Measurements from ENCODE around the gene DVL1.
"Not testable (repeated sequence)": the region's sequence is repeated elsewhere in the genome, so short reads cannot be mapped to it uniquely, and the experiment has no call there.

The DVL1 gene

DNA sequence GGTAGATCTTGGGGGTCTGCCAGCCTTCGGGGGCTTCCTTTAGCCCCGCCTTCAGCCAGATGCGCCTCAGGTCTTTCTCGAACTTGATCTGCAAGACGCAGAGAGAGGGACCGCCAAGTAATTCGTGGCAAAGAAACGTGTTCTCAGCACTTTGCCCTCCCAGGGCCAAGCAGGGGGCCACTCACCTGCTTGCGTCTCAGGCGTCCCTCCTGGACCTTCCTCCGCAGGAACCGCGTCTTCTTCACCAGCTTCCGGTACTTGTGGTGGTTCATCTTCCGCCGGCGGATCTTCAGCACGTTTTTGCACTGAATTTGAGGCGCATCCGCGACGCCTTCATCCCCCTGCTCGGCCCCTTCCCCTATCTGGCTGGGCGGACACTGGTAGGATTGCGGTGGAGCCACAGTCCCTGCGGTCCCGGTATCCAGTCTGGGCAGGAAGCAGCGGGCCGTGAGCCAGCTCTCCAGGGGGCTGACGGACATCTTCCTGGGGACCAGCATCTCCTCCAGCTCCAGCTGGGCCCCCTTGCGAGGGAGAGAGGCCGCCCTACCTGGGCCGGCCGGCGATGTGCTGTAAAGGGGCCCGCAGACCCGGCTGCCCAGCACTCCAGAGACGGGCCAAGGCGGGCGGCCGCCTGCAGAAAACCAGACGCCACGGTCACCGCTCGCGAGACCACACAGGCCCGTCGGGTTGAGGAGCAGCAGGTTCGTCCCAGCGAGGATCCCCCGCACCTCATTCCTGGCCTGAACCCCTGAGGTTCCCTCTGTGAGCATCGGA, 24.8 kb upstream of the DVL1 start:
- no peak for DNase-seq (ENCODE audit: low read depth in 2 of 2)

GRCh38 chr1:1373051-1373814, 24.0 kb upstream of the DVL1 start:
- no peak for DNase-seq (ENCODE audit: low read depth in 2 of 2)

- DNase-seq (ENCODE audit: low read depth in 2 of 2) = peak; percentile 71 to 80
These were observed 22.8 kb upstream of the DVL1 start for GRCh38 chr1:1371746-1372711.

- peak in 1 of 2 donors; percentile 33 for DNase-seq (ENCODE audit: low read depth in 2 of 2)
These were observed 22.1 kb upstream of the DVL1 start for GRCh38 chr1:1371364-1371745.

DNA sequence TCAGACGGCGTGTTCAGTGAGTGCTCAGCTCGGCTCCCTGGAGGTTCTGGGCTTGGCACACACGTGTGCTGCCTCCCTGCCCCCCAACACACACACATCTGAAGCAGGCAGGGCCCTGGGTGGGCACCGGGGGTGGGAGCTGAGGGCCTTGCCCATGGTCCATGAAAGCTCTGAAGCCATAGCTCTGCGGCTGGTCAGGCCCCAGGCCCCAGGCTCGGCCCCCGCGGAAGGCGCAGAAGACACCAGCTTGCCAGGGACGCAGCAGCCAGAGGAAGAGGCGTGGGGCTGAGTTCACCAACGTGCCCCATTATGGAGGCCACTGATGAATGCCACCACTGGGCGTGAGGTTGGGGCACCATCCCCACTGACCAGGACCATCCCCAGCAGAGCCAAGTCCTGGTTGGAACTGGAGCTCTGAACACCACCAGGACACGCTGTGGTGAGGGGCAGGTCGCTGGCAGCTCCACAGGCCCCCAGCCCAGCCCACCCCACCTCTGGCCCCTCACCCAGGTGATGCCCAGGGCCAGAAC, 21.6 kb upstream of the DVL1 start:
- no peak for DNase-seq (ENCODE audit: low read depth in 2 of 2)

GRCh38 chr1:1370094-1370493, 20.9 kb upstream of the DVL1 start:
- DNase-seq (ENCODE audit: low read depth in 2 of 2) = not testable (repeated sequence)

GRCh38 chr1:1367315-1367714, 18.1 kb upstream of the DVL1 start:
- DNase-seq (ENCODE audit: low read depth in 2 of 2) = no peak

GRCh38 chr1:1366699-1367066, 17.5 kb upstream of the DVL1 start:
- DNase-seq (ENCODE audit: low read depth in 2 of 2) = no peak

GRCh38 chr1:1365875-1366698, 16.9 kb upstream of the DVL1 start:
- no peak for DNase-seq (ENCODE audit: low read depth in 2 of 2)

DNA sequence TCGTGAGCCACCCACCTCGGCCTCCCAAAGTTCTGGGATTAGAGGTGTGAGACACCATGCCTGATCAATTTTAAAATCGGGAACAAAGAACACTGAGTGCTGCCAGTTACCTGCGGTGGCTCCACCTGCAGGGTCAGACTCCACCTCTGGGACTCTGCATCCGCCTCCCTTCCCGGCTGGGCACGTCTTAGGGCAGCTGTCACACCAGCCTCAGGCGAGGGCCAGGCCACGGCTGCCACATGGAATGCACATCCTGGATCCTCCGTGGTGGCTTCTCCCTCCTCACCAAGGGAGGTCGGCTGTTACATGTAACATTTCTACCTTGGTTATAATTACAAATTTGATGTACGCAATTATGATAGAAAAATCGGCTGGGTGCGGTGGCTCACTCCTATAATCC, 15.0 kb upstream of the DVL1 start:
- no peak for DNase-seq (ENCODE audit: low read depth in 2 of 2)

DNA sequence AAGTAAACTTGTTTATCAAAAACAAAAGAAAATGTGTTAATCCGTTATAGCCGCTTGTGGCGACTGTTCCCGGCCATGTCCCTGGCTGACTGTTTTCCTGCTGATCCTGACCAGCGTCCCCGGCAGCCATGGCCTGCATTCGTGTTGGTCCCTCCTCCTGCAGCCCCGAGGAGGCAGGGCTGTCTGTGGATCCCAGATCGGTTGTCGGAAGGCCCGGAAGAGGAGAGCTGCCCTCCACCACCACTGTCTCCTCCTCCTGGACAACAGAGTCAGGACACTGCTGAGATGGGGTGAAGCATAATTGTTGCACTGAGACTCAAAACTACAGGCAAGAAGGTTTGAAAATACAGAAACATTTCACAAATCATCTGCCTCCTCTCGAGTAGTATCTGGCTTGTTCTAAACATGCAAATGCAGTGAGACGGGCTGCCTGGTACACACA, 12.8 kb upstream of the DVL1 start:
- DNase-seq (ENCODE audit: low read depth in 2 of 2) = no peak

DNA sequence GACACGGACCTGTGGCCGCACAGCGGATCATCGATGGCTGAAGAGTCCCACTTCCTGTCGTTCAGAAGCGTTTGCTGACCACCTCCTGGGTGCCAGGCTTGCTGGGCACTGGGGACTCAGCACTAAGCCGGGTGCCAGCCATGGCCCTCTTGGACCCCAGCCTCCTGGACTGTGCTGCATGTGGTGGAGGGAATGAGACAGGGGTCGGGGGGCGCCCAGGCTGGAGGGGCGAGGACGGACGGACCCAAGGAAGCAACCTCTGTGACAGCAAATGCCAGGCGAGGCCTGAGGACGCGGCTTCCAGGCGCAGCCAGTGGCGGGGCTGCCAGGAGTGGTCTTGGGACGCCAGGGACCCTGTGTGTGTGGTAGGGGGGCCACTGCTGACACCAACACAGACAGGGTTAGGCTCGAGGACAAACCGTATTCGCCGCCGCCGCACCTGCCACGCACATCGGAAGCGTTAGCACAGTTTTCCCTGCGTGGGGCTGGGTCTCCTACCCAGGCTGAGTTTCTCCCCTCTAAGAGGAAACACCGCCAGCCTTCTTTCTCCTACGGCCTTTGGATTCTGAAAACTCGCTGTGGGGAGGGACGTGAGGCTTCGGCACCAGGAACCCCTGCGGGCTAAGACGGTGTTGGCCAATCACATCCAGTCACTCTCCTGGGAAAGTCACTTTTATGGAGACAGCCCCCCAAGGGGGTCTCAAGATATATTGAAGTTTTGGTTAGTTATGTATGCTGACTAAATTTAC, 12.2 kb upstream of the DVL1 start:
- DNase-seq (ENCODE audit: low read depth in 2 of 2) = no peak

DNA sequence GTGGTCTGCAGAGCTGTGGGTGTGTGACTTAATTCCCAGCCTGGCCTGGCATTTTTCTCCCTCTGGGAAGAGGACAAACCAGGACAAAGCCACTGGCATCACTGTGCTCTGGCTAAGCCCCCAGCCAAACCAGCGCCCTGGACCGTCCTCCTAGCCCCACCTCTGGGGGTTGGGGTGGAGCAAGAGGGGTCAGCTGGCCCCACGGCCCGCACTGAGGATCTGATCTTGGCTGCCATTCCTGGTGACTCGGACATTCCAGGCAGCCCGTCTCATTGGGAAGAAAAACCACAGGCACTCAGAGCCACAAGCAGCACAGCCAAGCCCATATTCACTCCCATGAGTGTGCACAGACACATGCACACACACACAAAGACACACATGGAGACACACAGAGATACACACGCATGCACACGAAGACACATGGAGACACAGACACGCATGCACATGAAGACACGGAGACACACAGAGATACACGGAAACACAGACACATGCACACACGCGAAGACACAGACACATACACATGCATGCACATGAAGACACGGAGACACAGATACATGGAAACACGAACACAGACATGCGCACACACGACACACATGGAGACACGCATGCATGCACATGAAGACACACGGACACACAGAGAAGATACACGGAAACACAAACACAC, 11.4 kb upstream of the DVL1 start:
- no peak for DNase-seq (ENCODE audit: low read depth in 2 of 2)

DNA sequence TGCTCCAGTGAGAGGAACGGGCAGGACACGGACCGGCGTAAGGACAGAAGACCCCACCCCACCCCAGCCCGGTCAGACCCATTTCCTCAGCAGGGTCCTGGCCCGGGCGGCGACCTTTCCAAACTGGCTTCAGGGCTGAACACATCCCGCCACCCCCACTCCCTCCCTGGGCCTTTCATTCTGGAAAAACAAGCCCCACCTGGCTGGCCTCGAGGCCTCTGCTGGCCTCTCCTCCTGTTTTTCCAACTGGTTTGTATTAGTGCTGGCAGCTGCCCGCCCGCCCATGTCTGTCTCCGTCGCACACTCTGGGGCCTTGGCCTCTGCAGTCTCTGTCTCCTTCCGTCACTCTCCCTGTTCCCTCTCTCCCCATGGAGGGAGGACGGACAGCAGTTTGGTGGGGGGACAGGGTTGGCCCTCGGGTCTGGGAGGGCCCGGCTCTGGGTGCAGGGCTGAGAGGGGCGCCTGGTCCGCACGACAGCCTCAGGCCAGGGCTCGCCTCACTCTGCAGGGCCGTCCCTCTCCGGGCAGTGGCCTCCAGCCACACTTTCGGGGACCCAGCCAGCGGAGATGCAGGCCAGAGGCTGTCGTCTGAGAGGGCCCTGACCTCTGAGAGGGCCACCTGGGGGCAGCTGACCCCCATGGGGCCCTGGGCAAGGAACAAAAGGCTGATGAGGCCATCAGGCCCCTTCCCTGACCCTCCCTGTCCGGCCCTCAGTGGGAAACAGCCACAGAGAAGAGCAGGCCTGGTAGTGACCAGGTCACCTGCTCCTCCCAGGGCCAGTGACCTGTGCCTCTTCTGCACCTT, 10.6 kb upstream of the DVL1 start:
- DNase-seq (ENCODE audit: low read depth in 2 of 2) = no peak

GRCh38 chr1:1359308-1359663, 10.1 kb upstream of the DVL1 start:
- DNase-seq (ENCODE audit: low read depth in 2 of 2) = no peak

DNA sequence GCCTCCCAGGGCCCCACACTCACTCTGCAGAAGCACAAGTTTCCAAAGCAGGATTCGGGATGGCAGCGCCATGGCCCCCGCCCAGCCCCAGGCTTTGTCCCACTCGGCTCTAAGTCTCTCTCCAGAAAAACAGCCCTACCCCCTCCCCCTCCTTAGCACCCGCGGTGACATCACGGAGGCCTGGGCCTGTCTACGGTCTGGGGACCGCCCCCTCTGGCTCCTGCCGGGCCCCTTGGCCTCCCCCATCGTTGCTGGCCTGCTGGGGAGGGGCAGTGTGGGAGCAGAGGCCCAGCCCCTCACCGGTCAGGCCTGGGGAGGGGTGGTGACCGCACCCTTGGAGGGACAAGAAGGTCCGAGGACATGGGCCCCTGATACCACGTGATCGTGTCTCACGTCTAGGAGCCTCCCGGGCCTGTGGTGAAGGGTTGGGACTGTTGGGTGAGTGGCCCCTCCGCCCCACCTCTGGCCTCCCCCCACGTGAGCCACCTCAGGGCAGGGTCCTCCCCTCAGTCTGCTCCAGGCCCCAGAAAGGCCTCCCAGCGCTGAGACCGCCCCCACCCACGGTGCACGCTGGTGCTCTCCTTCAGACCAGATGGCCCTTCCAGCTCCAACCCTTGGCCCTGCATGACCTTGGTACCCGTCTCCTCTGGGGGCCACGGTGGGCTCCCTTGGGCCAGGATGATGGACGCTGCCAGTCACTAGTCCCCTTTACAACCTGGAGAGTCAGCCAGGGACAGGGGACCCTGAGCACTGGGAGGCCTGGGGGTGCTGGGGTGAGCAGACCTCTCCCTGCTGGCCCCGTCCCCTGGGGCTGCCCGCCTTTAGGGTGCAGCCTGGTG, 9.4 kb upstream of the DVL1 start, which contains the start of gene MXRA8:
MXRA8 (minus strand) TSS at position 123 of the 839 bp plus-strand sequence; CDS start at position 72, 51 bp downstream.
- no peak for DNase-seq (ENCODE audit: low read depth in 2 of 2)

DNA sequence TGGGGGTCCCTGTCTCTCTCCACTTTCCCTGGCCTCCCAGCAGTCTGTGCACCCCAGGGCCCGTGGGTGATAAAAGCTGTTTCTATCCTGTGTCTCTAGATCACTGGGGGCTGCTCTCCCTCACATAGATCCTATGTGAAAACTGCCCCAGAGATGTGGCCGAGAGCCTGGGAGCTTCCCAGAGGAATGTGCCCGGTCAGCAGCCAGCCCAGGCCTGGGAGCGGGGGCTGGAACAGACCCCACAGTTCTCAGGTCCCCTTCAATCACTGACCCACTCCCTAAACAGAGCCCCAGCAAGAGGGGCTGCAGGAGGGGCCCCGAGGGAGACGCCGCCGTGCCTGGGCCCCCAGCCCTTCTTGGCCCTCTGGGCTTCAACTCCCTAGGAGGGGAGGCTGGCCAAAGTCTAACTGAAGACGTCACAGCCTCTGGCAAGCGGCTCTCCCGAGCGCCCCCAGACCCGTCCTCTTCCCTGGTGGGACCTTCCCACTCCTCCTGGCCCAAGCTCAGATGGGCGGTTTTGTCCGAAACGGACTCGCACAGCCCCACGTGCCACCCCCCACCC, 8.7 kb upstream of the DVL1 start:
- DNase-seq (ENCODE audit: low read depth in 2 of 2) = no peak
